DMS114 treated with DMSO at 0.1 percent for 48 hours (cell line): Measurements from ENCODE around the gene GDAP2.

Source experiments
- DNase-seq: peaks from one replicate; lab custom pipeline; 2025; ENCODE audit not compliant: unreplicated experiment; lab: John Stamatoyannopoulos, UW

GDAP2 gene

GRCh38 chr1:117814856-117815797 is 114.3 kb downstream of the GDAP2 start:
- DNase-seq, result no peak
